ENCODE results near the gene PLXNA4.

Gene PLXNA4

DNA sequence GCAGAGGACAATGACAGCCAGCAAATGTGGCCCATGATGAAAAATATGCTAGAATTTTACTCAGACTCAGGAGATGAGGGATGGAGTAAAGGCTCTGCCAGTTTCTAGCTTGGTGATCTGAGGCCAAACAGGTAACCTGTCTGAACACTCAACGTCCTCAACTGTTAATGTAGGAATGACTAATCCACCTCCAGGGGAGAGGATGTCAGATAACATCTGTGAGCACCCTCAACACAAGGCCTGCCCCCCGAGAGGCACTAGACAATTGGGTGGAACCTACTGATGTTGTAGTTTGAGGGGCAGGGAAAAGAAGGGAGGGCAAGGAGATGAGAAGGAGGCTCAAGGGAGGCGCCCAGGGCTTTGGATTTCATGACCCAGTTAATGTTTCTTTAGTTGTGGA lies 445.1 kb downstream of the PLXNA4 start:
- Histone ChIP-seq H2BK15ac (replicated peaks; ENCODE audit: low read depth) (no peak overlapping the region), H3K4me2 (ENCODE audit: low read length) (no peak overlapping the region), H3K79me1 (ENCODE audit: low read length) (no peaks in the 10 kb centered on the region), H3K9ac (ENCODE audit: low read length) (no peak overlapping the region), H2AK5ac (ENCODE audit: low read length) (no peak overlapping the region), H3K4ac (ENCODE audit: low read depth, low read length) (no peak overlapping the region), H3K56ac (ENCODE audit: low read length) (no peak overlapping the region), H4K5ac (ENCODE audit: low read length) (no peak overlapping the region), H3K4me1 (ENCODE audit: control insufficient read depth, low read depth, low read length) (no peaks in the 10 kb centered on the region), H3K27me3 (ENCODE audit: insufficient read depth, low read length, poor library complexity) (no peaks in the 10 kb centered on the region), H3K18ac (ENCODE audit: low read length) (no peak overlapping the region), H2BK120ac (ENCODE audit: low read depth, low read length) (no peak overlapping the region), H2BK5ac (ENCODE audit: low read length) (no peak overlapping the region), H4K8ac (ENCODE audit: low read depth, low read length) (no peak overlapping the region), H3K27ac (ENCODE audit: low read depth, low read length) (no peak overlapping the region), H3K79me2 (ENCODE audit: control insufficient read depth, insufficient read depth, low read length) (no peaks in the 10 kb centered on the region), H3K4me3 (ENCODE audit: low read length) (no peak overlapping the region), H3K36me3 (ENCODE audit: control insufficient read depth, insufficient read depth, low read length) (no peaks in the 10 kb centered on the region), H3K23ac (ENCODE audit: low read length) (no peak overlapping the region)
- DNase-seq, result no peak
- no CpG with 5 or more reads among the region's 3 CpGs for WGBS (ENCODE audit: extremely low coverage, insufficient coverage, low lambda C conversion rate)

DNA sequence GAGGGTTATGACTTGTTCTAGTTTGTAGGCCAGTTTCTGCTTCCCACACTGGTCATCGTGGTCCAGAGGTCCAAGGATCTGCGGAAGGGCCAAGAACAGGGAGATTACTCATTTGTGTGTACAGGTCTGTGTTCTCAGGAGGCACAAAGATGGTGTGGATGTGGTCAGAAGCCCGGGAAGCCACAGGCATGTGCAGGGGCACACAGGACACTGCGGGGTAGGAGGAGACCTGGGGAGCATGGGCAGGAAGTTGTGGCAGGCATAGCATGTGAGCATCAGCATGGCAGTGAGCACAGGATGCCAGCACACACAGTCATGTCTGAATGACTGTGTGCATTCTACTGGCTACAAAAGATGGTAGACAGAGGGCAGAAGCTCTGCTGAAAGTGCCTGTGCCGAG lies 445.8 kb downstream of the PLXNA4 start:
- no peak overlapping the region for H3K4me2 ChIP-seq (ENCODE audit: low read length)
- H3K18ac ChIP-seq (ENCODE audit: low read length), result no peak overlapping the region
- H3K27ac ChIP-seq (ENCODE audit: low read depth, low read length), result no peak overlapping the region
- WGBS (ENCODE audit: extremely low coverage, insufficient coverage, low lambda C conversion rate), result no CpG with 5 or more reads among the region's 5 CpGs
- no peak overlapping the region for H4K5ac ChIP-seq (ENCODE audit: low read length)
- no peak overlapping the region for H3K9ac ChIP-seq (ENCODE audit: low read length)
- H2BK5ac ChIP-seq (ENCODE audit: low read length), result no peak overlapping the region
- no peaks in the 10 kb centered on the region for H3K79me2 ChIP-seq (ENCODE audit: control insufficient read depth, insufficient read depth, low read length)
- no peak for DNase-seq
- H3K27me3 ChIP-seq (ENCODE audit: insufficient read depth, low read length, poor library complexity), result no peaks in the 10 kb centered on the region
- H2AK5ac ChIP-seq (ENCODE audit: low read length), result no peak overlapping the region
- no peaks in the 10 kb centered on the region for H3K36me3 ChIP-seq (ENCODE audit: control insufficient read depth, insufficient read depth, low read length)
- no peak overlapping the region for H2BK120ac ChIP-seq (ENCODE audit: low read depth, low read length)
- no peaks in the 10 kb centered on the region for H3K79me1 ChIP-seq (ENCODE audit: low read length)
- H3K4me3 ChIP-seq (ENCODE audit: low read length), result no peak overlapping the region
- no peak overlapping the region for H3K23ac ChIP-seq (ENCODE audit: low read length)
- H3K4me1 ChIP-seq (ENCODE audit: control insufficient read depth, low read depth, low read length), result no peaks in the 10 kb centered on the region
- no peak overlapping the region for H4K8ac ChIP-seq (ENCODE audit: low read depth, low read length)
- no peak overlapping the region for H3K56ac ChIP-seq (ENCODE audit: low read length)
- no peak overlapping the region for H2BK15ac ChIP-seq (replicated peaks; ENCODE audit: low read depth)
- no peak overlapping the region for H3K4ac ChIP-seq (ENCODE audit: low read depth, low read length)

DNA sequence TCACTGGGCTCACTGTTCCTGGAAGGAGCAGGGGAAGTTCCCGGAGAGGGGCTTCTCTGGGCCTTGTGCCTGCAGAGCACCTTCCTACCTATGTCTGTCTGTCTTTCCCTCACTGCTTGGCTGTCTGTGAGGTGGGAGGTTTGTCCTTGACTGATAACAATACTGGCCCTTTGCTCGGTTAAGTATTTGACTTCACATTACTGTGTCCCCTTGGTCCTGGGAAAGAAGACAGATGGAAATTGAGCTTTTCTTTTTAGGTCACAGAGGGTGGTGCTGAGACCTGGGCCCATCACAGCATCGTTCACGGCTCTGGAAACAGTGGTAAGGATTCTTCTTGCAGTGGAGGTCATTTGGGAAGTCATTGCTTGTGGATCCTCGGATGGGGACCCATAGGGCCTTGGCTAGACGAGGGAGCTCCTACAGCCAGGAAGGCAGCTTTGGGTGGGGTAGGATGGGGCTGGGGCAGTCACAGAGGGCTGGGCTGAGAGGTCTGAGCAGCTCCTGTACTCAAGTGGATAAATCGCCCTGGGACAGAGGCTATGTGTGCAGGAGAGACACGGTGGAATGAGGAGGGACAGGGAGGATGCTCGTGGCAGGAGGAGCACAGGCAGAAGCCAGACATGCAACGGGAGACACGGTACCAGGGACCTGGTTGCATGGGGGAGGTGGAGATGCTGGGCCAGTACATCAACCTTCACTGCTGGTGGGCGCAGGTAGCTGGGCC lies 450.2 kb downstream of the PLXNA4 start:
- Histone ChIP-seq H2BK120ac (ENCODE audit: low read depth, low read length) (no peak overlapping the region), H4K5ac (ENCODE audit: low read length) (no peak overlapping the region), H2AK5ac (ENCODE audit: low read length) (no peak overlapping the region), H3K27me3 (ENCODE audit: insufficient read depth, low read length, poor library complexity) (no peaks in the 10 kb centered on the region), H3K27ac (ENCODE audit: low read depth, low read length) (no peak overlapping the region), H3K9ac (ENCODE audit: low read length) (no peak overlapping the region), H3K79me2 (ENCODE audit: control insufficient read depth, insufficient read depth, low read length) (no peaks in the 10 kb centered on the region), H3K36me3 (ENCODE audit: control insufficient read depth, insufficient read depth, low read length) (no peaks in the 10 kb centered on the region), H2BK15ac (replicated peaks; ENCODE audit: low read depth) (no peak overlapping the region), H3K18ac (ENCODE audit: low read length) (no peak overlapping the region), H3K79me1 (ENCODE audit: low read length) (no peaks in the 10 kb centered on the region), H3K4me1 (ENCODE audit: control insufficient read depth, low read depth, low read length) (no peaks in the 10 kb centered on the region), H3K4me3 (ENCODE audit: low read length) (no peak overlapping the region), H2BK5ac (ENCODE audit: low read length) (no peak overlapping the region), H3K56ac (ENCODE audit: low read length) (no peak overlapping the region), H3K23ac (ENCODE audit: low read length) (no peak overlapping the region), H3K4ac (ENCODE audit: low read depth, low read length) (no peak overlapping the region), H4K8ac (ENCODE audit: low read depth, low read length) (no peak overlapping the region), H3K4me2 (ENCODE audit: low read length) (no peak overlapping the region)
- WGBS (ENCODE audit: extremely low coverage, insufficient coverage, low lambda C conversion rate), result no CpG with 5 or more reads among the region's 12 CpGs
- DNase-seq, result no peak

DNA sequence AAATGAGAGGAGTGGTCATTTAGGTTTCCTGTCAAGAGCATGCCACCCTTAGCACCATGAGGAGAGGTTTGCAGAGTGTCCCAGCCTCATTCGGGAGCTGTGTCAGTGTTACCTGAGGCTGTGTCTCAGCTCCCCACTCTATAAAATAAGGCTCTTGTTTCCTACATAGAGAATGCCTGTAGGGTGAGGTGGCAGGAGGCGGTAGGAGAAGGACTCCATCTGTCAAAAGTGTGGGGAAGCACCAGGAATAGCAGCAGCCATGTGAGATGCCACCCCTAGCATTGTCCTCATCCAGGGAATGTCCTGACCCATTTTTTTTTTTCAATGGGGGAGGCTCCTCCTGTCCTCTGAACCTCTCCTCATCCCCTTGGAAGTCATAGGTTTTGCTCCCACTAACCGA lies 451.2 kb downstream of the PLXNA4 start:
- DNase-seq, result no peak
- H3K18ac ChIP-seq (ENCODE audit: low read length), result no peak overlapping the region
- H3K4me2 ChIP-seq (ENCODE audit: low read length), result no peak overlapping the region
- no peaks in the 10 kb centered on the region for H3K27me3 ChIP-seq (ENCODE audit: insufficient read depth, low read length, poor library complexity)
- H3K36me3 ChIP-seq (ENCODE audit: control insufficient read depth, insufficient read depth, low read length), result no peaks in the 10 kb centered on the region
- WGBS (ENCODE audit: extremely low coverage, insufficient coverage, low lambda C conversion rate), result no CpG with 5 or more reads among the region's 3 CpGs
- no peak overlapping the region for H2BK15ac ChIP-seq (replicated peaks; ENCODE audit: low read depth)
- H3K23ac ChIP-seq (ENCODE audit: low read length), result no peak overlapping the region
- no peak overlapping the region for H2BK5ac ChIP-seq (ENCODE audit: low read length)
- no peak overlapping the region for H3K56ac ChIP-seq (ENCODE audit: low read length)
- H3K4me3 ChIP-seq (ENCODE audit: low read length), result no peak overlapping the region
- no peaks in the 10 kb centered on the region for H3K4me1 ChIP-seq (ENCODE audit: control insufficient read depth, low read depth, low read length)
- no peaks in the 10 kb centered on the region for H3K79me1 ChIP-seq (ENCODE audit: low read length)
- no peak overlapping the region for H2AK5ac ChIP-seq (ENCODE audit: low read length)
- no peak overlapping the region for H3K9ac ChIP-seq (ENCODE audit: low read length)
- no peak overlapping the region for H4K5ac ChIP-seq (ENCODE audit: low read length)
- no peak overlapping the region for H3K4ac ChIP-seq (ENCODE audit: low read depth, low read length)
- no peak overlapping the region for H3K27ac ChIP-seq (ENCODE audit: low read depth, low read length)
- H4K8ac ChIP-seq (ENCODE audit: low read depth, low read length), result no peak overlapping the region
- H2BK120ac ChIP-seq (ENCODE audit: low read depth, low read length), result no peak overlapping the region
- H3K79me2 ChIP-seq (ENCODE audit: control insufficient read depth, insufficient read depth, low read length), result no peaks in the 10 kb centered on the region

DNA sequence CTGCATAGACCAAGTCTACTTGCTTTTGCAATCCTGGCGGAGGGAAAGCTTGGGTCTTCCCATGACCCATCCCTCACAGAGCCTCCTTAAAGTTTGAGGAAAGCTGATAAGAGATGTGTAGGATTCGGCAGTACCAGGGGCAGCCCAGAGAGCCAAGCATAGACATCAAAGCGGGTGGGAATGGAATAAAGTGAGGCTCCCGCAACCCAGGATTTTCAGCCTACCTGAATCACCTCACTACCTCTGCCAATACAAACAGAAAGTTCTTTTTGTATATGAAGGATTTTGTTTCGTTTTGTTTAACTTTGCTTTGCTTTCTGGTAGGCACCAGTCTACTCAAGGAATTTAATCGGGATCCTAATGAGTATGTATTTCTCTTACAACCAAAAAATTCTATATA lies 451.7 kb downstream of the PLXNA4 start:
- H3K4me2 ChIP-seq (ENCODE audit: low read length), result no peak overlapping the region
- no peak overlapping the region for H3K27ac ChIP-seq (ENCODE audit: low read depth, low read length)
- H2BK120ac ChIP-seq (ENCODE audit: low read depth, low read length), result no peak overlapping the region
- no peaks in the 10 kb centered on the region for H3K79me1 ChIP-seq (ENCODE audit: low read length)
- no peak overlapping the region for H2AK5ac ChIP-seq (ENCODE audit: low read length)
- no peak overlapping the region for H3K4ac ChIP-seq (ENCODE audit: low read depth, low read length)
- no peaks in the 10 kb centered on the region for H3K36me3 ChIP-seq (ENCODE audit: control insufficient read depth, insufficient read depth, low read length)
- no peaks in the 10 kb centered on the region for H3K4me1 ChIP-seq (ENCODE audit: control insufficient read depth, low read depth, low read length)
- H2BK15ac ChIP-seq (replicated peaks; ENCODE audit: low read depth), result no peak overlapping the region
- H3K79me2 ChIP-seq (ENCODE audit: control insufficient read depth, insufficient read depth, low read length), result no peaks in the 10 kb centered on the region
- no peak overlapping the region for H3K23ac ChIP-seq (ENCODE audit: low read length)
- H2BK5ac ChIP-seq (ENCODE audit: low read length), result no peak overlapping the region
- no peak overlapping the region for H4K8ac ChIP-seq (ENCODE audit: low read depth, low read length)
- no peak overlapping the region for H3K56ac ChIP-seq (ENCODE audit: low read length)
- no peak overlapping the region for H3K9ac ChIP-seq (ENCODE audit: low read length)
- no peak overlapping the region for H3K18ac ChIP-seq (ENCODE audit: low read length)
- no peak overlapping the region for H3K4me3 ChIP-seq (ENCODE audit: low read length)
- H4K5ac ChIP-seq (ENCODE audit: low read length), result no peak overlapping the region
- no peak for DNase-seq
- no CpG with 5 or more reads among the region's 6 CpGs for WGBS (ENCODE audit: extremely low coverage, insufficient coverage, low lambda C conversion rate)
- H3K27me3 ChIP-seq (ENCODE audit: insufficient read depth, low read length, poor library complexity), result no peaks in the 10 kb centered on the region

DNA sequence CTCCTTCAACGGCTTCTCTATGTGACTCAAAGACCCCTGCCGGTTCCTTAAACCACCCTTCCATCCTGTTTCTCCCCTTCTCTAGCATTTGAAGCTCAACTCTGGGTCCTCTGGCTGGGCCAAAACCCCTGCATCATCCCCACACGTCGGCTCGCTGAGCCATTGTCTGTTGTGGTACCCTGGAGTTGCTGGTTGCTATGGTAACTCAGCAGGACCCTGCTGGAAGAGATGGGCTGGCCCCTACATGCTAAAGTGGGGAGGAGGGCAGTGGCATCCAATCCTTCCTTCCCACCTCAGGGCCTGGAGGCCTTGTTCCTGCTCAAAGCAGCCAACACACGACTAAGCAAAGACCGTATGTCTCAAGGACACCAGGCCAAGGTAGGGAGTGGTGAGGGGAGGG lies 452.5 kb downstream of the PLXNA4 start:
- no CpG with 5 or more reads among the region's 7 CpGs for WGBS (ENCODE audit: extremely low coverage, insufficient coverage, low lambda C conversion rate)
- H2BK120ac ChIP-seq (ENCODE audit: low read depth, low read length), result no peak overlapping the region
- H3K36me3 ChIP-seq (ENCODE audit: control insufficient read depth, insufficient read depth, low read length), result no peaks in the 10 kb centered on the region
- no peak overlapping the region for H3K23ac ChIP-seq (ENCODE audit: low read length)
- no peak overlapping the region for H4K5ac ChIP-seq (ENCODE audit: low read length)
- no peak overlapping the region for H3K4ac ChIP-seq (ENCODE audit: low read depth, low read length)
- H3K27me3 ChIP-seq (ENCODE audit: insufficient read depth, low read length, poor library complexity), result no peaks in the 10 kb centered on the region
- H3K4me2 ChIP-seq (ENCODE audit: low read length), result no peak overlapping the region
- no peaks in the 10 kb centered on the region for H3K79me1 ChIP-seq (ENCODE audit: low read length)
- H2AK5ac ChIP-seq (ENCODE audit: low read length), result no peak overlapping the region
- H3K9ac ChIP-seq (ENCODE audit: low read length), result no peak overlapping the region
- H2BK15ac ChIP-seq (replicated peaks; ENCODE audit: low read depth), result no peak overlapping the region
- H3K79me2 ChIP-seq (ENCODE audit: control insufficient read depth, insufficient read depth, low read length), result no peaks in the 10 kb centered on the region
- H2BK5ac ChIP-seq (ENCODE audit: low read length), result no peak overlapping the region
- no peak overlapping the region for H3K18ac ChIP-seq (ENCODE audit: low read length)
- H3K4me3 ChIP-seq (ENCODE audit: low read length), result no peak overlapping the region
- peak; percentile 25 for DNase-seq
- H3K27ac ChIP-seq (ENCODE audit: low read depth, low read length), result no peak overlapping the region
- H4K8ac ChIP-seq (ENCODE audit: low read depth, low read length), result no peak overlapping the region
- H3K4me1 ChIP-seq (ENCODE audit: control insufficient read depth, low read depth, low read length), result no peaks in the 10 kb centered on the region
- no peak overlapping the region for H3K56ac ChIP-seq (ENCODE audit: low read length)
